Dedifferentiated amniotic fluid mesenchymal stem cell (primary cell): ENCODE data around the gene CDC5L.
"Not testable (repeated sequence)": the region's sequence is repeated elsewhere in the genome, so short reads cannot be mapped to it uniquely, and the experiment has no call there.

Source experiments
- DNase-seq: peaks from one replicate; pipeline ENCODE4 v3.0.0-alpha.2; 2016; ENCODE audit errors: extremely low spot score

CDC5L gene

GRCh38 chr6:44387346-44388134, at the start of gene CDC5L:
TSS of gene CDC5L (plus strand) at chr6:44387706. CDS start at chr6:44387824, 118 bp downstream.
- peak; percentile 99 for DNase-seq

- DNase-seq: peak; percentile 34
These were observed 49.0 kb upstream of the CDC5L start for GRCh38 chr6:44338228-44339122.

GRCh38 chr6:44339301-44339700, 48.2 kb upstream of the CDC5L start:
- no peak for DNase-seq

- DNase-seq: no peak
These were observed 47.5 kb upstream of the CDC5L start for GRCh38 chr6:44339763-44340625.

- no peak for DNase-seq
These were observed 46.2 kb upstream of the CDC5L start for GRCh38 chr6:44341095-44341890.

- DNase-seq: no peak
These were observed 45.5 kb upstream of the CDC5L start for GRCh38 chr6:44342052-44342451.

GRCh38 chr6:44342489-44342888, 45.0 kb upstream of the CDC5L start, which contains the start of gene SPATS1:
TSS of gene SPATS1 (plus strand) at chr6:44342650. CDS start at chr6:44343096, 446 bp downstream.
- no peak for DNase-seq

GRCh38 chr6:44346818-44347217, 40.7 kb upstream of the CDC5L start:
- DNase-seq: not testable (repeated sequence)

GRCh38 chr6:44349904-44350649, 37.4 kb upstream of the CDC5L start:
- DNase-seq: no peak

- DNase-seq: not testable (repeated sequence)
These were observed 36.9 kb upstream of the CDC5L start for GRCh38 chr6:44350650-44350994.

- no peak for DNase-seq
These were observed 35.2 kb upstream of the CDC5L start for GRCh38 chr6:44352259-44352658.

GRCh38 chr6:44353336-44353735, 34.2 kb upstream of the CDC5L start:
- no peak for DNase-seq

GRCh38 chr6:44355640-44356039, 31.9 kb upstream of the CDC5L start:
- no peak for DNase-seq

GRCh38 chr6:44356487-44356886, 31.0 kb upstream of the CDC5L start:
- no peak for DNase-seq

- DNase-seq: no peak
These were observed 27.5 kb upstream of the CDC5L start for GRCh38 chr6:44359973-44360372.

GRCh38 chr6:44361947-44362346, 25.6 kb upstream of the CDC5L start:
- DNase-seq: no peak

- no peak for DNase-seq
These were observed 24.1 kb upstream of the CDC5L start for GRCh38 chr6:44363377-44363926.

- DNase-seq: no peak
These were observed 20.7 kb upstream of the CDC5L start for GRCh38 chr6:44366781-44367180.

GRCh38 chr6:44367681-44368080, 19.8 kb upstream of the CDC5L start:
- no peak for DNase-seq

- no peak for DNase-seq
These were observed 14.5 kb upstream of the CDC5L start for GRCh38 chr6:44373051-44373450.
